GM10248 (cell line): ENCODE data around the gene TBC1D1.

ENCODE experiments used
- CTCF ChIA-PET: fragments of 300-600 bp; sonication (Branson Sonifier 250); formaldehyde crosslinking; extraction: SDS; loops from one replicate; lab custom pipeline; 2021; ENCODE audit warnings: antibody characterized with exemption; lab: Yijun Ruan, JAX
- POLR2A ChIA-PET: fragments of 350-650 bp; sonication (Branson Sonifier 250); formaldehyde crosslinking; extraction: SDS; loops from one replicate; lab custom pipeline; 2020; ENCODE audit warnings: antibody characterized with exemption; lab: Yijun Ruan, JAX
- DNase-seq: peaks from one replicate; pipeline ENCODE4 v3.0.0; 2012; ENCODE audit errors: extremely low spot score
- TF ChIP-seq, protein P1 (sequence below): IDR thresholded peaks from 2 replicates; pipeline ENCODE4 v1.5.1; 2012; ENCODE audit warnings: mild to moderate bottlenecking, low read depth; ENCODE audit errors: extremely low read depth, missing control alignments, control extremely low read depth

The TBC1D1 gene

DNA sequence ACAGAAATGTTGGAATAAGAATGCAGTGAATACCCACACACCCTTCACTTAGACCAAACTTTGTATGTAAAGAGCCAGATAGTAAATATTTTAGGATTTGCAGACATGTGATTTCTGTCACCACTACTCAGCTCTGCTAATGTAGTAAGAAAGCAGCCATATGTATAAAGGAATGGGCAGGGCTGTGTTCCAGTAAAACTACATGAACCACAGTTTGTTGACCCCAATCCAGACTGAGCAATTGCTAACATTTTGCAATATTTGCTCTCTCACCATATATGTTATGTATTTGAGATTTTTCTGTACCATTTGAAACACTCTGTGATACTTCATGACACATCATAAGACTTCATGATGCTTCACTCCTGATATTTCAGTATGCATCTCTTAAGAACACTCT lies 32.0 kb upstream of the TBC1D1 start:
- TF ChIP-seq, protein P1, sequence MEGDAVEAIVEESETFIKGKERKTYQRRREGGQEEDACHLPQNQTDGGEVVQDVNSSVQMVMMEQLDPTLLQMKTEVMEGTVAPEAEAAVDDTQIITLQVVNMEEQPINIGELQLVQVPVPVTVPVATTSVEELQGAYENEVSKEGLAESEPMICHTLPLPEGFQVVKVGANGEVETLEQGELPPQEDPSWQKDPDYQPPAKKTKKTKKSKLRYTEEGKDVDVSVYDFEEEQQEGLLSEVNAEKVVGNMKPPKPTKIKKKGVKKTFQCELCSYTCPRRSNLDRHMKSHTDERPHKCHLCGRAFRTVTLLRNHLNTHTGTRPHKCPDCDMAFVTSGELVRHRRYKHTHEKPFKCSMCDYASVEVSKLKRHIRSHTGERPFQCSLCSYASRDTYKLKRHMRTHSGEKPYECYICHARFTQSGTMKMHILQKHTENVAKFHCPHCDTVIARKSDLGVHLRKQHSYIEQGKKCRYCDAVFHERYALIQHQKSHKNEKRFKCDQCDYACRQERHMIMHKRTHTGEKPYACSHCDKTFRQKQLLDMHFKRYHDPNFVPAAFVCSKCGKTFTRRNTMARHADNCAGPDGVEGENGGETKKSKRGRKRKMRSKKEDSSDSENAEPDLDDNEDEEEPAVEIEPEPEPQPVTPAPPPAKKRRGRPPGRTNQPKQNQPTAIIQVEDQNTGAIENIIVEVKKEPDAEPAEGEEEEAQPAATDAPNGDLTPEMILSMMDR: no peak
- POLR2A ChIA-PET: no interaction called here
- DNase-seq: no peak
- CTCF ChIA-PET: interaction anchor here (2.0 kb wide), 1 partner anchor 8 kb away, joined by 8 read pairs; no protein-coding TSS in a partner anchor

DNA sequence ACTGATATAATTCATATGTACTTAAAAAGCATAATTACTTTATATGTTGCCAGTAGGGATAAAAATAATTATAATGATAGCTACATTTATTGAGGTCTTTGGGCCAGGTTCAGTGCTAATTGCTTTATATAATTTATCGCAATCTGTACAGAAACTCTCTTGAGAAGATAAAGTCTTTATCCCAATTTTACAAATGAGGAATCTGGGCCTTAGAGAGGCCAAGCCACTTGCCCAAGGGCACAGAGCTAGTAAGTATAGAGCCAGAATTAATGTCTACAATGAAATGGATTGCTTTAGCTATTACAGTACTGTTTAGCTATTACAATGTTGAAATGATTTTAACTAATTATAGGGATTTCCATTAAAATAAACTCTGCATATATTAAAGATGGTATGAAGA lies 30.6 kb upstream of the TBC1D1 start:
- TF ChIP-seq, protein P1: no peak
- POLR2A ChIA-PET: no interaction called here
- no peak for DNase-seq
- CTCF ChIA-PET: interaction anchor here (1.0 to 1.2 kb wide), 4 partner anchors 10 to 25 kb away, joined by 3 to 5 read pairs (median 3); no protein-coding TSS in a partner anchor

DNA sequence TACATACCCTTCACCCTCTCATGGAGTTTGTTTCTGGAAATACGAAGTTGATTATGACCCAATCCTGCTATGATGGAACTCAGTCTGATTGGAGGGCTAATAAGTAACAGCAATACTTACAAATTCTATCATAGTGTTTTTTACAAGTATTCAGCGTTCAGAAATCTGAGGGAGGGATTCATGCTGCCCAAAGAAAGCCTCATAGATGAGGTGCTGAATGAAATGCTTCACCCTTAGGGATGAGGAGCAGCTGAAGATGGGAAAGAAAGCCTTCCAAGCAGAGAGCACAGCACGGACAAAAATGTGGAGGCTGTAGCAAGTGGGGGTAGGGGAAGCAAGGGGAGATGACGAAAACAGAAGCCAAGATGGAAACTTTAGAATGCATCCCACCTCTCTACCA lies 27.9 kb upstream of the TBC1D1 start:
- ChIA-PET POLR2A (no interaction called here), CTCF (no interaction called here)
- TF ChIP-seq, protein P1: no peak
- DNase-seq: no peak

DNA sequence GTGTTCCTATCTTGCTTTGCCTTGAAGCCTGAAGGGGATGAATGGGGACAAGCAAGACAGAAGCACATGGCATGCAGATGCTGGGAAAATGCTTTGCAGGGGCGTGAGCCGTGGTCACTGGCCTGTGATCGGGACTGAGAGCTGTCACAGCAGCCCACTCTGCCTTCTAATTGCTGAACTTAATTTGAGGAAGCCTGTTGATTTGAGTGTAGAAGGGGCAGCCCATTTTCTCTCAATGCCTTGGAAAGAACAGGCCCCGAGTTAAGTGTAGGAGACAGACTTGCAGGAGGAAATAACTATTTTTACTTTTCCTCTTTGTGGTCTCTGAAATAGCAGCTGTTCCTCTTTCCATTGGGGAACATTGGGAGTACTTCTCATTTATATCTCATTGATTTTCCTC lies 26.1 kb upstream of the TBC1D1 start:
- CTCF ChIA-PET: interaction anchor here (0.9 kb wide), 1 partner anchor 25 kb away, joined by 3 read pairs; no protein-coding TSS in a partner anchor
- POLR2A ChIA-PET: no interaction called here
- TF ChIP-seq, protein P1: no peak
- DNase-seq: no peak

DNA sequence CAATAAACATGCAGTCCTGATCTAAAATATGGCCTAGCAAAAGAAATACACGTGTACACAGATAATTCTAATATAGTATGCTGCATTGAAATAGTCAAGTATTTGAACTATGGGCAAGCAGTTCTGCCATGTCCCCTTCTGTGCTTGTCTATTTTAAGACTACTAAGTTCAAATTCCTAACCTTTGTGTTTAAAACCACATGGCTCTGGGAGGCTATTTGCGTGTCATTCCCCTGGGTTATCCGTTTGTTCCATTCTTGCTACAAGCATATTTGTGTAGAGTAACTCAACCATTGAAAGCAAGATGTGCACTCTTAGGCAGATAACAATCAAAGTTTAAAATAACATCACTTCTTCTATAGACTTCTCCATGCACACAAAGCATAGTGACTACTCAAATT lies 25.4 kb upstream of the TBC1D1 start:
- TF ChIP-seq, protein P1: no peak
- DNase-seq: no peak
- CTCF ChIA-PET: interaction anchor here (0.9 kb wide), 1 partner anchor 24 kb away, joined by 3 read pairs; no protein-coding TSS in a partner anchor
- POLR2A ChIA-PET: no interaction called here

DNA sequence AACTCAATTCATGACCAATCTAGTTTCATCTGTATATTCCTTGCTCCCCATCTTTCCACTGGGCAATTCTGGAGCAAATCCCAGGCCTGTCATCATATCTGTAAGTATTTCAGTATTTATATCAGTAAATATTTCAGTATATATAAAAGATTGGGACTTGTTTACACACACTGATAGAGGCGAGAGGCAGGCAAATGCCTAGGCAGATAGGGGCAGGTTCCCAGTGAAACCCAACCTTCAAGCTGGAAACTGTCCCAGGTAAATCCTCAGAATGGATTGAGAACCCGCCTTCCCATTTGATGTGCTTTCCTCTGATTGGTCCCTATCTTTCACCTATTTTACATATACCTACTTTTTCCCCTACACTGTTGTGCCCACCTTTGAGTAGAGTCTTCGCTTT lies 23.8 kb upstream of the TBC1D1 start:
- ChIA-PET POLR2A (interaction anchor here (0.7 kb wide), 1 partner anchor 23 kb away, joined by 4 read pairs; no protein-coding TSS in a partner anchor), CTCF (interaction anchor here (0.7 to 2.8 kb wide), 3 partner anchors 9 to 16 kb away, joined by 3 to 8 read pairs (median 8); no protein-coding TSS in a partner anchor)
- no peak for DNase-seq
- TF ChIP-seq, protein P1: no peak

DNA sequence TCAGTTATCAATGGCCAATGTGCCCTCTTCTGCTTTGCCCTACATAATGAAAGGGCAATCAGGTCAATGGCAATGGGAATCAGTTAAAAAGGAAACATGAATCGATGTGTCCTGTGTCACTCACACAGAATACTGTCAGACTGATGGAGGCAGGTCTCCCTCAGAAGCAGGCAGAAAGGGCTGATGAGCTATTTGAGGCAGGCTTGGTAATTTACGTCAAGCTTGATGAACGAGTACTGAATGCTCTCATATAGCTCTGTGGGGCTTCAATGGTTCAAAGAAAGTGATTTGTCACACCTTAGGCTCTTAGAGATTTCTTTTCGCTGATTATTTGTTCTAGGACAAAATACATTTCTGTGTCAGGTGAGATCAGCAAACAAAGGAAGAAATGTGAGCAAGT lies 22.6 kb upstream of the TBC1D1 start:
- DNase-seq: no peak

More for the DNA sequence above, 22.6 kb upstream of the TBC1D1 start:
- ChIA-PET CTCF (interaction anchor here (1.0 to 2.8 kb wide), 3 partner anchors 9 to 13 kb away, joined by 3 to 8 read pairs (median 8); no protein-coding TSS in a partner anchor), POLR2A (no interaction called here)
- TF ChIP-seq, protein P1: no peak
